ENCODE data around the gene MBD3.

MBD3 gene

GRCh38 chr19:1619094-1619439 lies 26.4 kb upstream of the MBD3 start:
- no peak for DNase-seq (ENCODE audit: low read depth in 3 of 3)

DNA sequence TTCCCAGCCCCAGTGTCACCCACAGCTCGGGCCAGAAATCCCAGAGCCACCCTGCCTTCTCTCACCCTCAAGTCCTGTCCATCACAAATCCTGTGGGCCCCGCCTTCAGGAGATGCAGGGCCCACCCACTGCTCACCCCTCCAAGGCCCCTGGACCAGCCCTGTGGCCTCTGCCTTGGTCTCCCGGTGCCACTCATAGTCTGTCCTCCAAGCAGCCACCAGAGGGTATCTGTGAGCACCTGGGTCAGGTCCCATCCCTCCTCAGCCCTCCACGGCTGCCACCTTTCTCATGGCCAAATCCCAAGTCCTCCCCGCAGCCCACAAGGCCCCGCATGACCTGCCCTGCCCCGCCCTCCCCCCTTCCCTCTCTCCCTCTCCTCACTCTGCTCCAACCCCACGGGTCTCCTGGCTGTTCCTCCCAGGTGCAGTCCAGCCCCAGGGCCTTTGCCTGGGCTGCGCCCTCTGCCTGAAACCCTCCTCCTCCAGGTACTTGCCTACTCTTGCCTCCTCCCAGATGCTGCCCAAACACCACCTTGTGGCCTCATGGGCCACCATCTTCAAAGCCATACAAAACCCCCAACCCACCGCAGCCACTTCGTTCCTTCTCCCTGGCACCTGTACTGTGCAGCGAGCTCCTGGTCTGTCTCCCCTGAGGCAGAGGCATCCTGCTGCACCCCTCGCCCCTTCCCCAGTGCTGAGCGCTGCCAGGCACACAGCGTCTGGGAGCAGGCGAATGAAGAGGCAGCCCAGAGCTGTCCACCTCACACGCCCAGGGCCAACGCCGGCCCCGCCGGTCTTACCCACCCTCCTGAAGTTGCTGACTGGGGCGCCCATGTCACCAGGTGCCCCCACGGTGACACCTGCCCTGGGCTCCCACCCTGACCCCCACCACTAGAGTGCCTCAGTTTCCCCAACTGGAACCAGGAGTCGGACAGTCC lies 25.8 kb upstream of the MBD3 start:
- peak in 1 of 3 experiments; percentile 28 for DNase-seq (ENCODE audit: low read depth in 3 of 3)

- no peak for DNase-seq (ENCODE audit: low read depth in 3 of 3)
Observed at GRCh38 chr19:1616875-1617274, 24.2 kb upstream of the MBD3 start.

DNA sequence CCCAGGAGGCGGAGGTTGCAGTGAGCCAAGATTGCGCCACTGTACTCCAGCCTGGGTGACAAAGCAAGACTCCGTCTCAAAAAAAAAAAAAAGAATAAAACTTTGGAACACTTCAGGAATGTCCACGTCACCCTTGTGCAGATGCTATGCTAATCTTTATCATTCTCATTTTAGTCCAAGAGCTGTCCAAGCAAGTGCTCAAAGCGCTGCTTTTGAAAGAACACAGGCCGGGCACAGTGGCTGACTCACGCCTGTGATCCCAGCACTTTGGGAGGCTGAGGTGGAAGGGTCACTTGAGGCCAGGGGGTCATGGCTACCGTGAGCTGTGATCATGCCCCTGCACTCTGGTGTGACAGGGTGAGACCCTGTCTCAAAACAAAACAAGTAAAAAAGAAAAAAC lies 23.7 kb upstream of the MBD3 start:
- no peak for DNase-seq (ENCODE audit: low read depth in 3 of 3)

DNA sequence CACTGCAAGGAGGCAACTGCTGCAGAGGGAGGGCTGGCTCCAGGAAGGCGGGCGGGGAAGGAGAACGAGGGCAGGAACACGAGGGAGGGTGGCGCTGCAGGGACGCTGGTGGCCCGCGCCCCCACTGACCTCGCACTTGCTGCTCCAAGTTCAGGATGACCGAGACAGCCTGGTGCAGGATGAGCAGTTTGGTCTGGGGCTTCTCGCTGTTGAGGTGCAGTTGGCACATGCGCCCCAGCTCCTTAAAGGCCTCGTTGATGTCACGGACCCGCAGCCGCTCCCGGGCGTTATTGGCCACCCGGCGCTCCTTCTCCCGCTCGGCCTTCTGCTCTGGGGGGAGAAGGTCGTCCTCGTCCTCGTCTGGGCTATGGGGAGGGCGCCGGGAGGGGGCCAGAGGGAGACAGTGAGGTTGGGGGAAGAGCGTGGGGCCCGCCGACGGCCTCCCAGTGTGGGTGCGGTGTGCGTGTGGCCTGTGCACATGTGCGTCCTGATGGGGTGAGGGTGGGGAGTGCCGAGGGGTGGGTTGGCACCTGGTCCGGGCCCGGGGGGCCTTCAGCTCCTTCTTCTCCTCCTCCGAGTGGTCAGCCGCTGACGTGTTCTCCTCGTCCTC lies 22.6 kb upstream of the MBD3 start:
- no peak for DNase-seq (ENCODE audit: low read depth in 3 of 3)

DNA sequence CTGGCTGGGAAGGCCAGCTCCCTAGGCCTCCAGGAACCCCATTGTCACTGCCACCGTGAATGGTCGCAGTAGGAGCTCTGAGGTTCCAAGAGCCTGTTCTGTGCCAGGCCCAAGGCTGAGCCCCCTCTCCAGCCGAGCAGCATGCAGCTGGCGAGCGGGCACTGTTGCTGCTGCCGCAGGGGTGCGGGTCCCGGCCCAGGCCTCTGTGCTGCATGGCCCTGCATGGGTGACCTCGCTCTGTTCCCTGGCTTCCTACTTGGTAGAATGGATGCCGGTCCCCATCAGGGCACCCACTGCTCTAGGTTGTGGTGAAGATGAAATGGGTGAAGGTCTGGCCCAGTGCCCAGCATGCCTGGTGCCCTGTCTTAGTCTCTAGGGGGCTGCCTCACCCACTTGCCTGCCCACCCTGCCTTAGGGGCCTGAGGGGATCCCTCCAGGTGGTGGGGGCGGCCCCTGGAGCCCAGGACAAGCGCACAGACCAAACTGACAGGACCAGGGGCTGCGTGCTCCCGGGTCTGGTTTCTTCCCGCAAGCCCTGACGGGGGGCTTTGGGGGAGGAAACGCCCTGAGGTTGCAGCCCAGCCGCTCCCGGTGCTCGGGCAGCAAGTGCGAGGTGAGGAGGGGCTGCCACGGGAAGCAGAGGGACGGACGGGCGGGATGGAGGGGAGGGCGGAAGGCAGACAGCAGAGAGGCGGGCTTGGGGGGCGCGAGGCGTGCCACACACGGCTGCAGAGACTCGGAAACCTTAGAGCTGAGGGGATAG lies 21.3 kb upstream of the MBD3 start:
- DNase-seq (ENCODE audit: low read depth in 3 of 3): no peak

DNA sequence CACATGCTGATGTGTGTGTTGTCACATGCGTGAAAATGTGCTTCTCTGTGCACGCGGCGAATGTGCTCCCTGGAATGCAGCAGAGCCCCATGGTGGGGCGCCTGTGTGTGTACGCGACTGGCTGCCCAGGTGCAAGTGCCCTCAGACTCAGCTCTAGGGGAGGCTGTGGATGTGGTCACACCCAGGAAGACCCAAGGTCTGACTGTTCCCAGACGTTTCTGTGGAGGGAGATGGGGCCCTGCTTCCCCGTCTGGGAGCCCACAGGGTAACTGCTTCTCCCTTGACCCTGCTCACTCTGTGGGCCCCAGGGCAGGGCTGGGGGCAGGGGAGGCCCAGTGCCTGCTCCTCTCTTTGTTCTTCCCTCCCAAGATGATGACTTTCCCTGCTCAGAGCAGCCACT lies 20.5 kb upstream of the MBD3 start:
- DNase-seq (ENCODE audit: low read depth in 3 of 3): no peak

DNA sequence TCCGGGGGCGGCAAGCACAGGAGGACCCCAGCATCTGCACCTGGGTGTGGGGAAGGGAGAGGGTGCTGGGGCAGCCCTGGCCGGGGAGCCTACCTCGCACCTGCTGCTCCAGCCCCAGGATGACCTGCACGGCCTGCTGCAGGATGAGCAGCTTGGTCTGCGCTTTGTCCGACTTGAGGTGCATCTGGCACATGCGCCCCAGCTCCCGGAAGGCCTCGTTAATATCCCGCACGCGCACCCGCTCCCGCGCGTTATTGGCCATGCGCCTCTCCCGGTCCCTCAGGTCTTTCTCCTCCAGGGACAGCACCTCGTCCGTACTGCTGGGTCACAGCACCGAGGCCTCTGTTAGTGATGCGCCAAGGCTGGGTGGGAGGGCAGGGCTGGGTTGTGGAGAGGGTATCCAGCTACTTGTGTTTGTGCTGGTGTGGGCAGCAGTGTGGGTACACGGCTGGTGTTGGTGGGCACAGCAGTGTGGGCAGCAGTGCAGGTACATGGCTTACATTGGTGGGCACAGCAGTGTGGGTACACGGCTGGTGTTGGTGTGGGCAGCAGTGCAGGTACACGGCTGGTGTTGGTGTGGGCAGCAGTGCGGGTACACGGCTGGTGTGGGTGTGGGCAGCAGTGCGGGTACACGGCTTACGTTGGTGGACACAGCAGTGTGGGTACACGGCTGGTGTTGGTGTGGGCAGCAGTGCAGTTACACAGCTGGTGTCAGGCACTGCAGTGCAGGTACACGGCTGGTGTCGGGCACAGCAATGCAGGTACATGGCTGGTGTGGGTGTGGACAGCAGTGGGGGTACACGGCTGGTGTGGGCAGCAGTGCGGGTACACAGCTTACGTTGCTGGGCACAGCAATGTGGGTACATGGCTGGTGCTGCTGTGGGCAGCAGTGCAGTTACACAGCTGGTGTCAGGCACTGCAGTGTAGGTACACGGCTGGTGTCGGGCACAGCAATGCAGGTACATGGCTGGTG lies 19.7 kb upstream of the MBD3 start:
- no peak for DNase-seq (ENCODE audit: low read depth in 3 of 3)

DNA sequence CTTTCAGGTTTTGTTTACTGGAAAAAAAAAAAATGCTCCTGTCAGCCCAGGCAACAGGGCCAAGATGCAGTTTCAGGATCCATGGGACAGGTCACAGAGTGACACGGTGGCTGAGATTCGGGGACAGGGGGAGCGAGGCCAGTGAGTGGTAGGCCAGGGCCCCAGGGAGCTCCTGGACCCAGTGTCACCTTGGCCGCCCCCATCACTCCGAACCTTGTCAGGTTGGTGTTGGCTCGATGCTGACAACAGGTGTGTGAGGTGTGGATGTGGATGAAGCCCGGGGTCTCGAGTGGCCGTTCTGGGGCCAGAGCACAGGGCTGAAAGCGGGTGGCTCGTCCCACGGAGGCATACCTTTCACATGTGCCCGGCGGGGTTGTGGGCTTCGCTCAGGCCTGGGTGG lies 18.7 kb upstream of the MBD3 start:
- DNase-seq (ENCODE audit: low read depth in 3 of 3): no peak

DNA sequence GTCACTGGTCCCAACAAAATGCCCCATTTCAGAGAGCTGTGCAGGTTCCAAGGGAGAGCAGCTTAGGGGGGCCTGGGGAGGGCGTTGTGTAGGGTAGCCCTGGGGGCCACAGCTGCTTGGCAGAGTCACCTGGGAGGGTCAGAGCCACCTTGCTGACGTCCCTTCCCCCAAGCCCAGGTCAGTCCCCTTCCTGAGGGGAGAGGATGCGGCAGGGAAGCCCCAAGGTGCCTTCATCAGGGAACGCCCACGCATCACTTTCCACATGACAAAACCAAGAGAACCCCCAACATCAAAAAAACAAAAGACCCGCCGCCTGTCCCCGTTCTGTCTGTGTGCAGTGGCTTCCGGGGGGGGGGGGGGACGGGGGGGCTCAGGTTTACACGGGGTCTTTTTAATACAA lies 17.9 kb upstream of the MBD3 start:
- no peak for DNase-seq (ENCODE audit: low read depth in 3 of 3)

DNA sequence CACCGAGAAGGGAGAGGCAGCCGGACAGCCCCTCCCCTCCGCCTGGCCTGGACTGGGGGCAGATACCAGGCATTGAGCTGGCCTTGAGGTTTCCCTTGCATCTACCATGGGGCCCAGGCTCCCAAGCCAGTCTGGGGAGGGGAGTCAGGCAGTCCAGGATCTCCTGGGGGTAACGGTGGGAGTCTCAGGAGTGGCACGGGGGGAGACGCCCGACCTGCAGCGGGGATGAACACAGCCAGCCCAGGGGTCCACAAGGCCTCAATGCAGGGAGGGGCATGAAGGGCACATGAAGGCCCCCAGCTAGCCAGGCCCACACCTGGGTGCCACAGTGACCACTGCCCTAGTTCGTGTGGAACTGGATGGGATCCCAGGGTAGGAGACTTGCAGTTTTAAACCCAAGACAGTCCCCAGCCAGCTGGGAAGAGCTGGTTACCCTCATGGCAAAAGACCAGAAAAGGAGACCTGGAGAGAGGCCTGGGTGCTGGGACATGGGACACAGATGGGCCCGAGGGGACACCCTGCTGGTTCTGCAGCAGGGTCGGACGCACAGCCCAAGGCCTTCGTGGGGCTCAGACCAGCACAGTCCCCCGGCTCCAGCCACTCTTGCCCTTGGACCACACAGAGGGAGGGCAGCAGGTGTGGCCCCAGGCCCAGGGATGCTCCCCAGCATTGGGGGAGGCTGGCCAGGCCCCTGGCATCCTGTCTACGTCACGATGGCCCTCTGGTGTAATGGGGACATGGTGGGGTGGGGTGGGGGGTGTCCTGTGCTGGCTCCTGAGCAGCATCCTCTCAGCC lies 17.2 kb upstream of the MBD3 start:
- no peak for DNase-seq (ENCODE audit: low read depth in 3 of 3)

GRCh38 chr19:1609103-1609396 lies 16.4 kb upstream of the MBD3 start:
- DNase-seq (ENCODE audit: low read depth in 3 of 3): no peak

DNA sequence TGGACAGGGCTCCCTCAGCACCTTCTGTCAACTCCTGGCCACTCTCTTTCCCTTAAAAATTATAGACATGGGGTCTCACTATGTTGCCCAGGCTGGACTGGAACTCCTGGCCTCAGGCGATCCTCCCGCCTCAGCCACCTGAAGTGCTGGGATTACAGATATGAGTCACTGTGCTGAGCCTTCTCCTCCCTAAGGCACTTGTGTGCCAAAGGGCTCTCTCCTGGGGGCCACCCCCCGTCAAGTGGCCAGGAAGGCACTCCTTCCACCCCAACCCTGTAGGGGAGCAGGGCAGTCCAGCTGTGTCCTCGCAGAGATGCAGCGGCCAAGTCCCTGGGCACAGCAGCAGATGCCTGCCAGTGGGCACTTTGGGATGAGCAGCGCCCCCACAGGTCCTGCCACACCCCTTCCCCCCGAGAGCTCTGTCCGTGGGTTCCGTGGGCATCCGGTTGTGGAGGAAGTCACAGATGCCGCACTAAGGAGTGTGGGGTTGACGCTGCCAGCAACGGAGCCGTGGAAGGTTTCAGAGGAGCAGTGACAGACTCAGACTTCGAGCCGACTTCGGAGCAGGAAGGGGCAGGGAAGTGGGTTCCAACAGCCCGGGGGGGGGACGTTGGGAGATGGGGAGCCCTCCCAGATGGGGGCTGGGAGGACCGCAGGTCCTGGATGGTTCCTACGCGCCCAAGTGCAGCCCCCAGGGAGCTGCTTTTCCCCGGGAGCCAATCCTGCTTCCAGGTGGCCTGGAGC lies 15.9 kb upstream of the MBD3 start:
- DNase-seq (ENCODE audit: low read depth in 3 of 3): no peak

DNA sequence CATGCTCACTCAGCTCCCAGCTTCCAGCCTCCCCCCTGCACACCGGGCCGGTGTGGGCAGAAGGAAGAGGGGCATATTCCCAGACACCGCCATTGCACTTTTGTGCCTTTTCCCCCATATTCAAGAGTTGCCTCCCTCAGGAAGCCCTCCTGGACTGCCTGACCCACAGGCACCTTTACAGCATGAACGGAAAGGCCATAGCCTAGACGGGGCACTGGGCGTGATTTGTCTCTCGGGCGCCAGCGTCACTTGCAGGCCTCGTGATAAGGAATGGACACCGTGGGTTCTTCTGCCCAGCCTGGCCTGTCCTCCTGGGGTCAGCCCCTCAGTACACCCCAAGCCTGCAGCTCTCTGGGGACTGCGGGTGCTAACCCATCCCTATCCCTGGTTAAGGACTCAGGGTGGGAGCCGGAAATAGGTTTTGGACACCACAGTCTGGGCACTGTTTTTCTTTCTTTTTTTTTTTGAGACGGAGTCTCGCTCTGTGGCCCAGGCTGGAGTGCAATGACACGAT lies 13.5 kb upstream of the MBD3 start:
- no peak for DNase-seq (ENCODE audit: low read depth in 3 of 3)

DNA sequence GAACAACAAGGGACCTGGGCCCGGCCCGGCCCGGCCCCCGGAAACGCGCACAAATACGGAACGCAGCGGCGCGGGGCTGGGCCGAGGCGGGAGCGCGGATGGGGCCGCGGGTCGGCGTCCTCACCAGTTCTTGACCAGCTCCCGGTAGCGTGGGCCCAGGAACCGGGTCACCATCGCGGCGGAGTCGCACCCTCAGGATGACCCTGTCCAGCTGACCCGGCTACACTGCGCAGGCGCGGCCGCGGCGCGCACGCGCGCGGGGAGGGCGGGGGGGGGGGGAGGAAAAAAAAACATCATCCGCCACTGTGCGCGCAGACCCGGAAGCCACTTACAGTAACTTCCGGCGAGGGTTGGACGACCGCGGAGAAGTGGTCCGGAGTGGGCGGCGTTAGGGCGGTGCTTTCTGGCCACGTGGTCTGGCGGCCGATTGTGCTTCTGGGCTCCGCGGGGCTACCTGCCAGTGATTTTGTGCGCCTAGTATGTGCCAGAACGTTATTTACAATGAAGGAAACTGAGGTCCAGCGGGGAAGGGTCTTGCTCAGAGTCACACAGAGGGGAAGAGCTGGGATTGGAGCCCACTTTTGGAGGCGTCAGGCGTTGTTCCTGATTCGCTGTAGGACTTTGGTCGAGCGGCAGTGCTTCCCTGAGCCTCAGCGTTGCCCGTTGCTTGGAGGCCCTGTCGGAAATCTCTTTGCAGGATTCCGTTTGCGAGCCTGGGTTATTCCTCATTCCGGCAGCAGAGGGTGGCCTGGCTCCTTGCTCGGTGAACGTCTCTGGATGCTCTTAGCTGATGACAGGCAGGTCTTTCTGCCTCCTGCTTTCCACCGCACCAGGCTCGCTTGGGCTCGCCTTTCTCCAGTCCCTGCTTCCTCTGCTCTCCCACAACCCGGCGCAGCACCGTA lies 12.8 kb upstream of the MBD3 start, which contains the start of gene UQCR11:
Gene UQCR11 (minus strand): TSS at position 227 of the 902 bp plus-strand sequence. CDS start 53 bp downstream, at position 174.
- peak; percentile 85 to 95 (median 86) for DNase-seq (ENCODE audit: low read depth in 3 of 3)

DNA sequence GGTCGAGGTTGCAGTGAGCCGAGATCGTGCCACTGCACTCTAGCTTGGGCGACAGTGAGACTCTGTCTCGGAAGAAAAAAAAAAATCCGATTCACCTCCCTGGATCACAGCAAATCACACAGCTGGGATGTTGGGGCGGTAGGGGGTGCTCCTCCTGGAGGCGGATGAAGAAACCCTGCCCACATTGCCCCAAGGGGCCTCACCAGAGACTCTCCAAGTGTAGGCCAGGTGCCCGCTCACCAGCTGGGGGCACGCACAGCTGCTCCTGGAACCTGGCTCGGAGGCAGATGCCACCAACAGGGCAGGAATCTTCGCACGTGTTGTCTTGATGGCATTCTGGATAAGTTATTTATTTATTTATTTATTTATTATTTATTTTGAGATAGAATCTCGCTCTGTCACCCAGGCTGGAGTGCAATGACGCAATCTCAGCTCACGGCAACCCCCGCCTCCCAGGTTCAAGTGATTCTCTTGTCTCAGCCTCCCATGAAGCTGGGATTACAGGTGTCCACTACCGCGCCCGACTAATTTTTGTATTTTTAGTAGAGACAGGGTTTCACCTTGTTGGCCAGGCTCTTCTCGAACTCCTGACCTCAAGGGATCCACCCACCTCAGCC lies 9.5 kb upstream of the MBD3 start:
- DNase-seq (ENCODE audit: low read depth in 3 of 3): no peak

DNA sequence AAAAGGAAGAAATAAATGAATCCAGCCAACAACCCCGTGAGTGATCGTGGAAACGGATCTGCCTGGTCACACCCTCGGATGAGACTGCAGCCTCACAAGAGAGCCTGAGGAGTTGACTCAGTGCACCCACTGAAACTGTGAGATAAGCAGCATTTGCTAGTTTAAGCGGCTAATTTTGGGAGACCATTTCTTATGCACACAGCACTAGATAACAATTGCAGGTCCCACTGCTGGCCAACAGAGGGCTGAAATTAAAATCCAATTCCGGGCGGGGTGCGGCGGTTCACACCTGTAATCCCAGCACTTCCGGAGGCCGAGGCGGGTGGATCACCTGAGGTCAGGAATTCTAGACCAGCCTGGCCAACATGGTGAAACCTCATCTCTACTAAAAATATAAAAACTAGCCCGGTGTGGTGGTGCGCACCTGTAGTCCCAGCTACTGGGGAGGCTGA lies 9.0 kb upstream of the MBD3 start:
- DNase-seq (ENCODE audit: low read depth in 3 of 3): no peak

DNA sequence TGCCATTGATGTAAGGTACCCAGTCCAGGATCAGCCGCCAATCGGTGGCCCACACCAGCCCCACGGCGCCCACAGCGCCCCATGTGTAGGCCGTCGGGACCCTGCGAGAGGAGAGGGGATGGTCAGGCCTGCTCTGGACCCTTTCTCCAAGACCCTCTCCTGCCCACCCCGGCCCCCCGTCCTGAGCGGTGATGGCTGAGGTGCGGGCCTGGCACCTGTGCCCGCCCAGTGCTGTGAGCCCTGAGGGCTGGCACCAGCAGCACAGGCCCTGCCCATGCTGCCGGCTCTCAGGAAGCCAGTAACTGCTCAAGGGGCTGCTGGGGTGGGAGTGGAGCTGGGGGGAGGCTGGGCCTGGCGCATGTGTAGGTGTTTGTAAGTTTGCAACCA lies 6.8 kb upstream of the MBD3 start:
- DNase-seq (ENCODE audit: low read depth in 3 of 3): no peak

Data from stimulated activated CD4-positive, alpha-beta T cell treated with anti-CD3 and anti-CD28 coated beads, TNF-alpha, amount 100 ng/mL, for 24 hours (primary cell).